Liver (tissue), 9 donors: ENCODE data around the gene RPS6KA2. TPM values are rescaled to one million over a fixed set of nuclear protein-coding genes. Genes with fewer than 3 reads are reported as not detected.

ENCODE experiments used
- DNase-seq: peaks from one replicate; pipeline ENCODE4 v3.0.0-alpha.2; 2017; ENCODE audit warnings: low spot score
- H3K27ac ChIP-seq, 2 donors: one replicate each; pipeline ENCODE4 v1.7.0; 2013; ENCODE audit warnings: inconsistent platforms in 2 of 2, low read length in 2 of 2, control low read depth in 1 of 2, low read depth in 1 of 2, mild to moderate bottlenecking in 1 of 2
- H3K27me3 ChIP-seq, 4 donors: one replicate each; pipeline versions ENCODE4 v1.6.1 to v1.7.0; 2013; ENCODE audit warnings: low read length in 3 of 4, inconsistent platforms in 1 of 4, mild to moderate bottlenecking in 1 of 4, moderate library complexity in 1 of 4; ENCODE audit not compliant: control insufficient read depth in 4 of 4, insufficient read depth in 4 of 4
- H3K36me3 ChIP-seq, 4 donors: one replicate each; pipeline versions ENCODE4 v1.6.1 to v1.7.0; 2013; ENCODE audit warnings: low read length in 3 of 4, mild to moderate bottlenecking in 3 of 4, low read depth in 1 of 4, moderate library complexity in 1 of 4; ENCODE audit not compliant: control insufficient read depth in 4 of 4, insufficient read depth in 3 of 4
- H3K4me1 ChIP-seq, 4 donors: one replicate each; pipeline versions ENCODE4 v1.6.1 to v1.7.0; 2013; ENCODE audit warnings: low read length in 3 of 4, mild to moderate bottlenecking in 3 of 4, moderate library complexity in 1 of 4; ENCODE audit not compliant: control insufficient read depth in 4 of 4, insufficient read depth in 4 of 4
- H3K4me3 ChIP-seq, 3 donors: one replicate each; pipeline versions ENCODE4 v1.6.1 to v1.7.0; 2013; ENCODE audit warnings: low read length in 3 of 3, control low read depth in 1 of 3, low read depth in 1 of 3, mild to moderate bottlenecking in 1 of 3
- H3K9ac ChIP-seq, 2 donors: one replicate each; pipeline ENCODE4 v1.7.0; 2013; ENCODE audit warnings: low read length in 2 of 2, mild to moderate bottlenecking in 2 of 2, moderate library complexity in 2 of 2, control low read depth in 1 of 2, low read depth in 1 of 2
- H3K9me3 ChIP-seq, 4 donors: one replicate each; pipeline versions ENCODE4 v1.6.1 to v1.7.0; 2013; ENCODE audit warnings: low read length in 3 of 4; ENCODE audit not compliant: control insufficient read depth in 4 of 4
- ATF3 ChIP-seq: IDR thresholded peaks from 2 replicates; pipeline ENCODE4 v1.6.1; 2016; ENCODE audit warnings: antibody characterized with exemption
- CTCF ChIP-seq: fragments of 150-350 bp; IDR thresholded peaks from 2 replicates; pipeline ENCODE4 v1.5.1; 2017; ENCODE audit warnings: improper control_type of control experiment, low read depth, low read length; ENCODE audit not compliant: missing input control
- EGR1 ChIP-seq, 2 donors: IDR thresholded peaks; 2 replicates each; pipeline ENCODE4 v1.6.1; 2016 to 2018; ENCODE audit warnings: antibody characterized with exemption in 2 of 2, low read depth in 2 of 2
- FOXA2 ChIP-seq: IDR thresholded peaks from 2 replicates; pipeline ENCODE4 v1.6.1; 2016; ENCODE audit warnings: antibody characterized with exemption
- GABPA ChIP-seq, 2 donors: IDR thresholded peaks in 1 of 2; conservative IDR thresholded peaks in 1 of 2; 2 replicates each; pipeline ENCODE4 v1.6.1; 2016; ENCODE audit warnings: antibody characterized with exemption in 2 of 2, mild to moderate bottlenecking in 1 of 2, moderate library complexity in 1 of 2
- HNF4A ChIP-seq, 2 donors: conservative IDR thresholded peaks; 2 replicates each; pipeline ENCODE4 v1.6.1; 2016; ENCODE audit warnings: antibody characterized with exemption in 2 of 2, mild to moderate bottlenecking in 2 of 2
- HNF4G ChIP-seq: IDR thresholded peaks from 2 replicates; pipeline ENCODE4 v1.6.1; 2016; ENCODE audit warnings: antibody characterized with exemption
- JUND ChIP-seq, 2 donors: IDR thresholded peaks; 2 replicates each; pipeline ENCODE4 v1.6.1; 2016; ENCODE audit warnings: antibody characterized with exemption in 2 of 2
- MAX ChIP-seq: IDR thresholded peaks from 2 replicates; pipeline ENCODE4 v1.6.1; 2016; ENCODE audit warnings: antibody characterized with exemption
- RAD21 ChIP-seq, 2 donors: IDR thresholded peaks; 2 replicates each; pipeline ENCODE4 v1.6.1; 2016; ENCODE audit warnings: antibody characterized with exemption in 2 of 2, mild to moderate bottlenecking in 2 of 2
- REST ChIP-seq: IDR thresholded peaks from 2 replicates; pipeline ENCODE4 v1.6.1; 2016; ENCODE audit warnings: antibody characterized with exemption, mild to moderate bottlenecking
- RXRA ChIP-seq, 2 donors: IDR thresholded peaks; 2 replicates each; pipeline ENCODE4 v1.6.1; 2017 to 2018; ENCODE audit warnings: antibody characterized with exemption in 2 of 2, mild to moderate bottlenecking in 1 of 2
- SP1 ChIP-seq: IDR thresholded peaks from 2 replicates; pipeline ENCODE4 v1.6.1; 2018; ENCODE audit warnings: antibody characterized with exemption, mild to moderate bottlenecking
- TAF1 ChIP-seq: conservative IDR thresholded peaks from 2 replicates; pipeline ENCODE4 v1.6.1; 2016; ENCODE audit warnings: antibody characterized with exemption, mild to moderate bottlenecking
- YY1 ChIP-seq: IDR thresholded peaks from 2 replicates; pipeline ENCODE4 v1.6.1; 2016; ENCODE audit warnings: antibody characterized with exemption, mild to moderate bottlenecking
- ZBTB33 ChIP-seq: IDR thresholded peaks from 2 replicates; pipeline ENCODE4 v1.6.1; 2016; ENCODE audit warnings: antibody characterized with exemption
- WGBS: extraction: QIAGEN DNeasy Blood & Tissue Kit; methylation state at CpG from one replicate; pipeline ENCODE4 v1.1.7; 2013; 5-methylcytosine and 5-hydroxymethylcytosine counted together
- polyA plus RNA-seq, 2 donors: library from polyadenylated mRNA; stranded (reverse) in 1 of 2; unstranded in 1 of 2; fragments of 200-250 nt in 1 of 2; fragments of >200 nt in 1 of 2; fragmentation: Nextera tagmentation in 1 of 2; extraction: Ambion mirVana in 1 of 2; gene quantifications; one replicate each; pipeline versions ENCODE4 v1.2.1 to v1.2.3, GENCODE V29; 2013 to 2015
- total RNA-seq, 2 donors: library from RNA; depleted of rRNA; stranded (reverse); fragments of >200 nt; gene quantifications; one replicate each; pipeline ENCODE4 v1.2.3, GENCODE V29; 2014
- donor health status: healthy.
- donor health status: healthy.
- donor health status: healthy.
- donor health status: healthy.
- donor health status: healthy.

Gene RPS6KA2
- total and polyA plus RNA-seq, 4 donors, result 2.5 to 9.0 (median 5.0) TPM

GRCh38 chr6:166646716-166647115 lies 19.7 kb upstream of the RPS6KA2 start:
- no peaks in the 10 kb centered on the region for H3K27me3 ChIP-seq
- no peak overlapping the region for H3K4me3 ChIP-seq
- 90% methylated on average over 9 of the region's 9 CpGs for WGBS
- H3K27ac ChIP-seq, result no peak overlapping the region
- no peaks in the 10 kb centered on the region for H3K4me1 ChIP-seq
- TF ChIP-seq HNF4G, result no peak
- TF ChIP-seq RXRA (IDR thresholded peaks at IDR 0.05), result no peak
- no peak for TF ChIP-seq ZBTB33
- TF ChIP-seq YY1, result no peak
- no peak for TF ChIP-seq ATF3
- TF ChIP-seq SP1, result no peak
- no peak for TF ChIP-seq JUND (IDR thresholded peaks at IDR 0.05)
- no peak for TF ChIP-seq REST
- no peak for TF ChIP-seq EGR1 (IDR thresholded peaks at IDR 0.05; ENCODE audit: low read depth in 2 of 2)
- no peak for TF ChIP-seq GABPA (IDR thresholded peaks at IDR 0.05 in 1 of 2, conservative IDR thresholded peaks at IDR 0.05 in 1 of 2)
- peaks cover 0 to 3% (median 1%) of the 10 kb centered on the region in 4 donors for H3K9me3 ChIP-seq
- no peak overlapping the region for H3K9ac ChIP-seq
- H3K36me3 ChIP-seq, result no peaks in the 10 kb centered on the region
- DNase-seq, result no peak

- no peaks in the 10 kb centered on the region for H3K27me3 ChIP-seq
- H3K9me3 ChIP-seq, result peaks cover 0 to 3% (median 1%) of the 10 kb centered on the region in 4 donors
- H3K27ac ChIP-seq, result no peak overlapping the region
- 90% methylated on average over 8 of the region's 8 CpGs for WGBS
- TF ChIP-seq REST (no peak), EGR1 (IDR thresholded peaks at IDR 0.05; ENCODE audit: low read depth in 2 of 2) (no peak), ATF3 (no peak), MAX (no peak), RAD21 (IDR thresholded peaks at IDR 0.05) (no peak), JUND (IDR thresholded peaks at IDR 0.05) (no peak), RXRA (IDR thresholded peaks at IDR 0.05) (no peak), FOXA2 (no peak), CTCF (no peak), TAF1 (no peak), GABPA (IDR thresholded peaks at IDR 0.05 in 1 of 2, conservative IDR thresholded peaks at IDR 0.05 in 1 of 2) (no peak), HNF4G (no peak), ZBTB33 (no peak), SP1 (no peak), HNF4A (conservative IDR thresholded peaks at IDR 0.05) (no peak)
- no peak overlapping the region for H3K9ac ChIP-seq
- H3K4me3 ChIP-seq, result no peak overlapping the region
- no peak for DNase-seq
- no peaks in the 10 kb centered on the region for H3K36me3 ChIP-seq
- no peaks in the 10 kb centered on the region for H3K4me1 ChIP-seq
Measured at GRCh38 chr6:166645896-166646295, 18.8 kb upstream of the RPS6KA2 start.
